Erythroblast (primary cell): ENCODE data around the gene ADH1B.

Experiments used
- GATA1 ChIP-seq: IDR thresholded peaks from 2 replicates; pipeline ENCODE4 v1.6.1; 2011; ENCODE audit warnings: low read depth, mild to moderate bottlenecking, control low read depth, low read length, moderate library complexity
- POLR2A ChIP-seq: IDR thresholded peaks from 2 replicates; pipeline ENCODE4 v1.6.1; 2011; ENCODE audit warnings: mild to moderate bottlenecking, low read length

- TF ChIP-seq POLR2A = no peak
- no peak for TF ChIP-seq GATA1
Observed at GRCh38 chr4:99305638-99306400, 15.4 kb downstream of the ADH1B start.
